ENCODE measurements around the gene MACF1. TPM values are rescaled to one million over a fixed set of nuclear protein-coding genes. Genes with fewer than 3 reads are reported as not detected.
"Not testable (repeated sequence)": the region's sequence is repeated elsewhere in the genome, so short reads cannot be mapped to it uniquely, and the experiment has no call there.

The MACF1 gene
- total RNA-seq, 1 donor from 2014 or later = 226 TPM

DNA sequence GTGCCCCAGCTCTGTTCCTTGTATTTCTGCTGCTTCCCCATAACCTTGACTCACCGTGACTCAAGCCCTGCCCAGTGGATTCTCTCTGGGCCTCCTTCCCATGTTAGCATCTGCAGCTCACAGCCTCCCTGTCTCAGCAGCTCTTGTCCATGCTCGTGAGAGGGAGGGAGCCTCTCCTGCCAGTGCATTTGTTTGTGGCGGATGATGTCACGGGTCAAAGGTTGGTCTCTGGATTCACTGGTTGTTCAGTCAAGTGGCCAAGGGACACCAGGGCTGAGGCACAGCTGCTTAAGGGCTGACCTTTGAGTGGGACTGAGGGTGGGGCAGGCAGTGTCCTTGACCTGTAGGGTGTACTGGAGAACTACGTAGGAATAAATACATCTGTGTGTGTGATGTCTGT is 314.9 kb downstream of the MACF1 start:
- H3K9ac ChIP-seq (ENCODE audit: low read depth in 1 of 3, low read length in 3 of 3); H3K9me3 ChIP-seq (ENCODE audit: control insufficient read depth in 3 of 3, low read length in 3 of 3); H3K4me3 ChIP-seq (ENCODE audit: low read length in 3 of 3); H3K36me3 ChIP-seq (ENCODE audit: control insufficient read depth in 3 of 3, insufficient read depth in 3 of 3, low read length in 3 of 3); H3K27ac ChIP-seq (ENCODE audit: low read depth, low read length); H3K27me3 ChIP-seq (ENCODE audit: control insufficient read depth in 3 of 3, insufficient read depth in 3 of 3, low read length in 3 of 3); H3K4me1 ChIP-seq (ENCODE audit: control insufficient read depth in 3 of 3, insufficient read depth in 3 of 3, low read length in 3 of 3): not testable (repeated sequence)

DNA sequence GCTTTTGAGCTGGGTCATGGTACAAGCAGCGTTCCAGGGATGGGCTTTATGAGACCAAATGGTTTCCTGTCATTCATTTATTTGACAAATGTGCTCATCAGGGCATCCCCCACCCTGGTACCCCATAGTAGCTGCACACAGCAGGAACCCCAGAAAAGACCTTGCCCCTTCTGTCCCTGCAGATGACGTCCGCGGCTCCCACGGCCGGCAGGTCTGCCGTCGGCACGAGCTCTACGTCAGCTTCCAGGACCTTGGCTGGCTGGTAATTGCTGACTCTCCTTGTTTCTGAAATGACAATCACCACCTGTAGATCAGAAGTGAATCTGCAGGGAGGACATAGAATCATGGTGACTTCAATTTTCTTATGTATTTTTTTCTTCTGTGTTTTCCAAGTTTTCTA is 317.7 kb downstream of the MACF1 start:
- H3K27ac ChIP-seq (ENCODE audit: low read depth, low read length); H3K4me1 ChIP-seq (ENCODE audit: control insufficient read depth in 3 of 3, insufficient read depth in 3 of 3, low read length in 3 of 3); H3K27me3 ChIP-seq (ENCODE audit: control insufficient read depth in 3 of 3, insufficient read depth in 3 of 3, low read length in 3 of 3); H3K4me3 ChIP-seq (ENCODE audit: low read length in 3 of 3); H3K9ac ChIP-seq (ENCODE audit: low read depth in 1 of 3, low read length in 3 of 3); H3K9me3 ChIP-seq (ENCODE audit: control insufficient read depth in 3 of 3, low read length in 3 of 3): not testable (repeated sequence)
- H3K36me3 ChIP-seq (ENCODE audit: control insufficient read depth in 3 of 3, insufficient read depth in 3 of 3, low read length in 3 of 3) = peaks cover 20 to 24% (median 24%) of the 10 kb centered on the region in 3 donors

DNA sequence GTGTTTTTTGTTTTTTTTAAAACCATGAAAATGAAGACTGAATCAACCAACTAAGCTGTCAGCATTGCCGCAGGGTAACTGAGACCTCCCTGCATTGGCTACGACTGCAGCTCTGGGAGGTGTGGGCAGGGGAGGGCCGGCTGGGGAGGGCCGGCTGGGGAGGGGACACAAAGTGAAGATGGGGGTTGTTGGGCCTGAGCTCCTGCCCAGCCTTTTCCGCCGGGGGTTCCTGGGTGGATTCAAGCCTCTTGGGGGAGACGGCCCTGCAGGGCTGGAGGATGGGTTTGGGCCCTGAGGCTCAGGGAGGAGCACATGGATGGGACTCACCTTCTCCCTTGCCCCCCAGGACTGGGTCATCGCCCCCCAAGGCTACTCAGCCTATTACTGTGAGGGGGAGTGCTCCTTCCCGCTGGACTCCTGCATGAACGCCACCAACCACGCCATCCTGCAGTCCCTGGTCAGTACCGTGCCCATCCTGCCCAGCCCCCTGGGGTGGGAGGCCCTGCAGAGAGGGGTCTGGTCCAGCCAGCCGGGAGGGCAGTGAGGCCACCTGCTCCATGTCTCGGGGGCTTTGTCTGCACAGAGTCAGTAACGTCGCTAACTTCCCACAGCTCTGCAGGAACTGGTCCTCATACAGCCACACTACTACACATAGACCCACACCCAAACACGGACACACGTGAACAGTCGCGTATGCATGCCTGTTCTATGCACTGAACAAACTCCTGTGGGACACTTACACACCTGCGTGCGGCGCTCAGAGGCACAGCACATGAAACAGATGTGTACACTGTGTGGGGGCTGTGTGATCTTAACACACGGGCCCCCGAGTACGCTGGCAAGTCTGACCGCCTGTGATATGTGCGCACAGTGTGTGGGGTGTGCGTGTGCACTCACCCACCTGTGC is 318.4 kb downstream of the MACF1 start:
- H3K4me1 ChIP-seq (ENCODE audit: control insufficient read depth in 3 of 3, insufficient read depth in 3 of 3, low read length in 3 of 3) = no peaks in the 10 kb centered on the region
- H3K9me3 ChIP-seq (ENCODE audit: control insufficient read depth in 3 of 3, low read length in 3 of 3) = no peaks in the 10 kb centered on the region
- no peak overlapping the region for H3K4me3 ChIP-seq (ENCODE audit: low read length in 3 of 3)
- no peaks in the 10 kb centered on the region for H3K27me3 ChIP-seq (ENCODE audit: control insufficient read depth in 3 of 3, insufficient read depth in 3 of 3, low read length in 3 of 3)
- H3K27ac ChIP-seq (ENCODE audit: low read depth, low read length) = no peak overlapping the region
- H3K9ac ChIP-seq (ENCODE audit: low read depth in 1 of 3, low read length in 3 of 3) = no peak overlapping the region
- H3K36me3 ChIP-seq (ENCODE audit: control insufficient read depth in 3 of 3, insufficient read depth in 3 of 3, low read length in 3 of 3) = peaks cover 27 to 30% (median 29%) of the 10 kb centered on the region in 3 donors

DNA sequence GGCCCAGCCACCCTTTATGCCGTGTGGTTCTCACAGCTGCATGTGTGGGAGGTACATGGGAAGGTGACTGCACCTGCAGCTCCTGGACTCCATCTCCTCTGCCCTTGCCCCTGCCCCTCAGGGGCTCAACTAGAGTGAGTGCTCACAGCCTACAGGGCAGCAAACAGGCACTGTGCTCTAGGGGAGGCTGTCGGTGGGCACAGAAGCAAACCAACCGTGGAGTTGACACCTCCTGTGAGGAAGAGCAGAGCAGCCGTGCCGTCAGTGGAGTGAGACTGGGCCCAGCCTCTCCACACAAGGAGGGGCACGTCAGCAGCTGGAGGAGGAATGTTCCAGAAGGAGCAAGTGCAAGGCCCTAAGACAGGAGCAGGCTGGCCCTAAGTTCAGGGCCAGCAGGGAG is 319.7 kb downstream of the MACF1 start:
- Histone ChIP-seq H3K27me3 (ENCODE audit: control insufficient read depth in 3 of 3, insufficient read depth in 3 of 3, low read length in 3 of 3) (no peaks in the 10 kb centered on the region), H3K9ac (ENCODE audit: low read depth in 1 of 3, low read length in 3 of 3) (no peak overlapping the region), H3K4me1 (ENCODE audit: control insufficient read depth in 3 of 3, insufficient read depth in 3 of 3, low read length in 3 of 3) (no peaks in the 10 kb centered on the region), H3K4me3 (ENCODE audit: low read length in 3 of 3) (no peak overlapping the region), H3K27ac (ENCODE audit: low read depth, low read length) (no peak overlapping the region), H3K36me3 (ENCODE audit: control insufficient read depth in 3 of 3, insufficient read depth in 3 of 3, low read length in 3 of 3) (peaks cover 39 to 41% (median 41%) of the 10 kb centered on the region in 3 donors), H3K9me3 (ENCODE audit: control insufficient read depth in 3 of 3, low read length in 3 of 3) (no peaks in the 10 kb centered on the region)

DNA sequence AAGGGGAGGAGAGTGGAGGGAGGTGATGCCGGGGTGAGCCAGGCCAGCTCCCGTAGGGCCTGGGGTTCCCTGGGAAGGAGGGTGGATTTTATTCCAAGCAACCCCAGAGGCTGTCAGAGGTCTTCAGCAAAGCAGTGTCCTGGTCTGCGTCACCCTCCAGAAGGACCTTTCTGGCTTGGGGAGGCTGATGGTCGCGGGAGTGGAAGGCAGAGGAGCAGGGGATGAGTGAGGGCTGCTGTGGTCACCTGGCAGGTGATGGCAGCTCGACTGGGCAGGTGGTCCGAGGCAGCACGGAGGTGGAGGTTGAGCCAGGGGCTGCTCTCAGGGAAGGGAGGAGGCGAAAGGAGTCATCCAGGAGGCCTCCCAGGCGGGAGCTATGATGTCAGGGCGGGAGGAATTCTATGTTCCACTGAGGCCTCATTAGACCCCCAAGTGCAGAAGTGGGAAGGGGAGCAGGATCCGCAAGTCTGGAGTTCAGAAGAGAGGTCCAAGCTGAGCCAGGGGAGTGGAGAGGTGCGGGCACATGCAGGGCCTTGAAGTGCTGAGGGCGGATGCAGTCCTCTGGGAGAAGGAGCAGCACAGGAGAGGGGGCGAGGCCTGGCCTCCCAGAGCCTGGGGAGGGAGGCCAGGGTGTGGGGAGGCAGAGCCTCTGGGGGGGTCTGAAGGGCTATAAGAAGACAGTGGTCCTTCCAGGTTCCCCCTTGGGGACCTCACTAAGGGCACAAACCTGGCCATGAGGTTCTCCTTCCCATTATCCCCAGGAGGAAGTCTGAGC is 320.3 kb downstream of the MACF1 start:
- no peak overlapping the region for H3K27ac ChIP-seq (ENCODE audit: low read depth, low read length)
- no peaks in the 10 kb centered on the region for H3K4me1 ChIP-seq (ENCODE audit: control insufficient read depth in 3 of 3, insufficient read depth in 3 of 3, low read length in 3 of 3)
- peaks cover 41 to 47% (median 44%) of the 10 kb centered on the region in 3 donors for H3K36me3 ChIP-seq (ENCODE audit: control insufficient read depth in 3 of 3, insufficient read depth in 3 of 3, low read length in 3 of 3)

DNA sequence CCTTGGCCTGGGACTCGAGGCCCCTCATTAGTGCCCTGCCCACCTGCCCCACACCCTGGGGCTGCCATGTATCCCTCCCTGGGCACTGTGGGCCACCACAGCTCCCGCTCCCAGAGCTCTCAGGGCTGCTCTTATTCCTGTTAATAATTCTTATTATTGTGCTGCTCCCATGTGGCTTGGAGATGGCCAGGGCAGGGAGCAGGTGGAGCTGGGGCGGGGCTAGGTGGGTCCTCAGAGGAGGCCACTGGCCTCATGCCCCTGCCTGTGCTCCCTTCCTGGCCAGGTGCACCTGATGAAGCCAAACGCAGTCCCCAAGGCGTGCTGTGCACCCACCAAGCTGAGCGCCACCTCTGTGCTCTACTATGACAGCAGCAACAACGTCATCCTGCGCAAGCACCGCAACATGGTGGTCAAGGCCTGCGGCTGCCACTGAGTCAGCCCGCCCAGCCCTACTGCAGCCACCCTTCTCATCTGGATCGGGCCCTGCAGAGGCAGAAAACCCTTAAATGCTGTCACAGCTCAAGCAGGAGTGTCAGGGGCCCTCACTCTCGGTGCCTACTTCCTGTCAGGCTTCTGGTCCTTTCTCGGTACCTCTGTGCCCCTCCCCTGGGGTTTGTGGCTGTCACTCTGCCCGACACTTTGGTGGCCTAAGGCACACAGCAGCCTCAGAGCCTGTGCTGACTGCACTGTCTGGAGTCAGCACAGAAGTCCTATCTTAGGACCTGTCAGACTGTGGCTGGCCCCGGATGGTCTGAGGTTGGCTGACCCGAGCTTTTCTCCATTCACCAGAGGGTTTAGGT is 321.1 kb downstream of the MACF1 start:
- peaks cover 48 to 55% (median 50%) of the 10 kb centered on the region in 3 donors for H3K36me3 ChIP-seq (ENCODE audit: control insufficient read depth in 3 of 3, insufficient read depth in 3 of 3, low read length in 3 of 3)

More for the DNA sequence above, 320.3 kb downstream of the MACF1 start:
- H3K27me3 ChIP-seq (ENCODE audit: control insufficient read depth in 3 of 3, insufficient read depth in 3 of 3, low read length in 3 of 3) = no peaks in the 10 kb centered on the region
- no peak overlapping the region for H3K4me3 ChIP-seq (ENCODE audit: low read length in 3 of 3)
- no peak overlapping the region for H3K9ac ChIP-seq (ENCODE audit: low read depth in 1 of 3, low read length in 3 of 3)
- no peaks in the 10 kb centered on the region for H3K9me3 ChIP-seq (ENCODE audit: control insufficient read depth in 3 of 3, low read length in 3 of 3)

DNA sequence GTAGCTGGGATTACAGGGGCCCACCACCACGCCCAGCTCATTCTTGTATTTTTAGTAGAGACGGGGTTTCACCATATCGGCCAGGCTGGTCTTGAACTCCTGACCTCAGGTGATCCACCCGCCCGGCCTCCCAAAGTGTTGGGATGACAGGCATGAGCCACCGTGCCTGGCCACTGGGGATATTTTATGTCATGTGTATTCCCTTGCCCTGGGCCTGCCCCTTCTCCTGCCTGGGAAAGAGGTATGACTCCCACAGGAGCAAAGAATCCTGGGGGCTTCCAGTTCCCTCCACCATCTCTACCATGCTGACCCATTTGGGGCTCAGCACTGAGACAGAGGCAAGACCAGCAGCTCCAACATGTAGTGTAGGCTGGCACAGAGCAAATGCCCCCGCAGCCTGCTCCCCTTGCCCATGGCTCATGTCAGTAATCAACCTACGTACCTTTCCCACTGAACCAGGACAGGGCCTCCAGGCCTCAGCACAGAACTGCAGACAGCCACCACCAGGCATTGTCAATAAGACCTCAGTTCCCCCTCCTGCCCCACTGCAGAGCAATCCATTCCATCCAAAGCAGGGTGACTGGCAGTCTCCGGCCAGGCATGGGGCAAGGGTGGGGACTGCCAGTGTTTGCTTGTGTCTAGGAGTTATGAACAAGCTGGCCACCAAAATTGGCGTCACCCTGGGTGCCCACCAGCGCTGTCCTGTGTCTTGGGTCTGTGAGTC is 322.1 kb downstream of the MACF1 start:
- no peaks in the 10 kb centered on the region for H3K27me3 ChIP-seq (ENCODE audit: control insufficient read depth in 3 of 3, insufficient read depth in 3 of 3, low read length in 3 of 3)
- no peak overlapping the region for H3K27ac ChIP-seq (ENCODE audit: low read depth, low read length)
- H3K36me3 ChIP-seq (ENCODE audit: control insufficient read depth in 3 of 3, insufficient read depth in 3 of 3, low read length in 3 of 3) = peaks cover 57 to 65% (median 59%) of the 10 kb centered on the region in 3 donors

More for the DNA sequence above, 321.1 kb downstream of the MACF1 start:
- H3K9me3 ChIP-seq (ENCODE audit: control insufficient read depth in 3 of 3, low read length in 3 of 3) = no peaks in the 10 kb centered on the region
- no peaks in the 10 kb centered on the region for H3K27me3 ChIP-seq (ENCODE audit: control insufficient read depth in 3 of 3, insufficient read depth in 3 of 3, low read length in 3 of 3)
- H3K4me3 ChIP-seq (ENCODE audit: low read length in 3 of 3) = no peak overlapping the region
- no peaks in the 10 kb centered on the region for H3K4me1 ChIP-seq (ENCODE audit: control insufficient read depth in 3 of 3, insufficient read depth in 3 of 3, low read length in 3 of 3)
- H3K9ac ChIP-seq (ENCODE audit: low read depth in 1 of 3, low read length in 3 of 3) = no peak overlapping the region
- no peak overlapping the region for H3K27ac ChIP-seq (ENCODE audit: low read depth, low read length)

DNA sequence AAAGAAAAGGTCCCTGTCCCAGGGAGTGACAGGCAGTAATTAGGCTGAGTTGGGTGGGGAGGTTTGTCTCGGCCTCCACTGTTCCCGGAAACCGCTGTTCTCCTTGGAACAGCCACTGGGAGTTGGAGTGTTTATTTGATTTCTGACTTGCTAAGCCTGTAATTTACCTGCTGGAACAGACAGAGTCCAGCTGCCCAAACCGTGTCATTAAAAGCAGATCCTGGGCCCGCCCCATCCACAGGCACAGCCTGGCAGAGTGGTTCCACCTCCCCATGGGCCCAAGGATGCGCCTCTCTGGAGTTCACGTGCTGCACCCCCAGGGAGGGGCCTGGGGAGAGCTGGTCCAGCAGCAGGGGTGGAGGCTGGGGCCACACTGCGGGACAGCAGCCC is 322.7 kb downstream of the MACF1 start:
- H3K9me3 ChIP-seq (ENCODE audit: control insufficient read depth in 3 of 3, low read length in 3 of 3); H3K27ac ChIP-seq (ENCODE audit: low read depth, low read length); H3K27me3 ChIP-seq (ENCODE audit: control insufficient read depth in 3 of 3, insufficient read depth in 3 of 3, low read length in 3 of 3); H3K4me1 ChIP-seq (ENCODE audit: control insufficient read depth in 3 of 3, insufficient read depth in 3 of 3, low read length in 3 of 3); H3K9ac ChIP-seq (ENCODE audit: low read depth in 1 of 3, low read length in 3 of 3); H3K4me3 ChIP-seq (ENCODE audit: low read length in 3 of 3): not testable (repeated sequence)
- H3K36me3 ChIP-seq (ENCODE audit: control insufficient read depth in 3 of 3, insufficient read depth in 3 of 3, low read length in 3 of 3) = peaks cover 61 to 70% (median 62%) of the 10 kb centered on the region in 3 donors

More for the DNA sequence above, 322.1 kb downstream of the MACF1 start:
- Histone ChIP-seq H3K9me3 (ENCODE audit: control insufficient read depth in 3 of 3, low read length in 3 of 3) (no peaks in the 10 kb centered on the region), H3K9ac (ENCODE audit: low read depth in 1 of 3, low read length in 3 of 3) (peak overlapping the region in 2 of 3 donors; percentile 8 to 30), H3K4me3 (ENCODE audit: low read length in 3 of 3) (no peak overlapping the region), H3K4me1 (ENCODE audit: control insufficient read depth in 3 of 3, insufficient read depth in 3 of 3, low read length in 3 of 3) (no peaks in the 10 kb centered on the region)

DNA sequence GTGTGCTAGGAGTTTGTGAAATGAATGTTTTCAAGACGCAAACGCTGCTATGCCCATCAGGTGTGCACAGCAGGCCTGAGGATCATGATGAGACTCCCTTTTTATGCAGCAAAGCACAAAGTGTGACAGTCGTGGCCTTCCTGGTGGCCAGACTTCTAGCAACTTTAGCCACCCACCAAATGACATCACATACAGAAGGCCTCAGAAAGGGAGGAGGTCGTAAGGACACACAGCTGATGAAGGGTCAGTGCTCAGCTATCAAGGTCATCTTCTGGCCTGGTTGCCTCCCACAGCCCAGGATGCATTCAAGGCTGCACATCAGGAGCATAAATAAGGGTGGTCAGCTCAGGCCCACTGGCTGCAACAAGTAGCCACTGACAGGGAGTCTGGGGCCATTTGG is 323.6 kb downstream of the MACF1 start:
- H3K27ac ChIP-seq (ENCODE audit: low read depth, low read length) = no peak overlapping the region
- no peaks in the 10 kb centered on the region for H3K4me1 ChIP-seq (ENCODE audit: control insufficient read depth in 3 of 3, insufficient read depth in 3 of 3, low read length in 3 of 3)
- H3K36me3 ChIP-seq (ENCODE audit: control insufficient read depth in 3 of 3, insufficient read depth in 3 of 3, low read length in 3 of 3) = peaks cover 60 to 74% (median 62%) of the 10 kb centered on the region in 3 donors
- H3K9ac ChIP-seq (ENCODE audit: low read depth in 1 of 3, low read length in 3 of 3) = no peak overlapping the region
- H3K4me3 ChIP-seq (ENCODE audit: low read length in 3 of 3) = no peak overlapping the region
- no peaks in the 10 kb centered on the region for H3K27me3 ChIP-seq (ENCODE audit: control insufficient read depth in 3 of 3, insufficient read depth in 3 of 3, low read length in 3 of 3)
- H3K9me3 ChIP-seq (ENCODE audit: control insufficient read depth in 3 of 3, low read length in 3 of 3) = no peaks in the 10 kb centered on the region

Measured in skeletal muscle tissue (tissue), 4 donors.